GM10266 (cell line): ENCODE results near the gene ZFP91.
A peak's percentile ranks its signal among the peaks of the same experiment; 100 is the strongest.
"Not testable (repeated sequence)": the region's sequence is repeated elsewhere in the genome, so short reads cannot be mapped to it uniquely, and the experiment has no call there.

Experiments
- DNase-seq: peaks from one replicate; pipeline ENCODE4 v3.0.0; 2012; ENCODE audit errors: extremely low spot score
- TF ChIP-seq, protein P1 (sequence below): IDR thresholded peaks from 2 replicates; pipeline ENCODE4 v1.5.1; 2012; ENCODE audit warnings: mild to moderate bottlenecking, low read depth; ENCODE audit not compliant: control insufficient read depth, insufficient read depth; ENCODE audit errors: missing control alignments

Gene ZFP91

DNA sequence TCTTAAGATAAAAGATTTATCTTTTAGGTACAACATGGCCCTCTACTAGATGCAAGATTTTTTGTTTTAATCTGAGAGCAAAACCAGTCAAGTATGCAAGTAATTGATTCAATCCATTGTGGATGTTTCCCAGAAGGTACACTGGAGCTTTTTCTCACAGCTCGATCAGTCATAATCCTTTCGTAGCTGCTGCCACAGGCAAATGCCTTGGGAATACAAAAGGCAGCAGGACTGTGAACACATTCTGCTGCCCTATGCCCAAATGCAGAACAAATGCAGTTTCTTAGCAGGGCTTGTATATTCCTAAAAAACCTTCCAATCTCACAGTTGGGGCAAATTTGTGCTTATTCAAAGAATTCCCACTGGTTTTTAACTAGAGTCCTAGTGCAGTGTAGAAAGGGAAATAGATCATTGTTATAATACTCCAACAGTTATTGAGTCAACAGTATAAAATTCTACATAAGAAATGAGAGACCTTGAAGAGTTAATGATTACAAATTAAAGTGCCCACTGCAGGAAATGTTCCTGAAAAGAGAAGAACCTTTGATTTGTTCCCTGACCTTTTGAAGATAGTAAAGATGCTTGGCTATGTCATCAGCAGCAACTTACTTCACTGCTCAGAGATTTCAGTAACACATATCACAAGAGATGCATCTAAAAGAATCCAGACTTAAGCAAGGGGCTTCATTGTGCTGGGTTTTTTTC lies 17.3 kb upstream of the ZFP91 start:
- TF ChIP-seq, protein P1, sequence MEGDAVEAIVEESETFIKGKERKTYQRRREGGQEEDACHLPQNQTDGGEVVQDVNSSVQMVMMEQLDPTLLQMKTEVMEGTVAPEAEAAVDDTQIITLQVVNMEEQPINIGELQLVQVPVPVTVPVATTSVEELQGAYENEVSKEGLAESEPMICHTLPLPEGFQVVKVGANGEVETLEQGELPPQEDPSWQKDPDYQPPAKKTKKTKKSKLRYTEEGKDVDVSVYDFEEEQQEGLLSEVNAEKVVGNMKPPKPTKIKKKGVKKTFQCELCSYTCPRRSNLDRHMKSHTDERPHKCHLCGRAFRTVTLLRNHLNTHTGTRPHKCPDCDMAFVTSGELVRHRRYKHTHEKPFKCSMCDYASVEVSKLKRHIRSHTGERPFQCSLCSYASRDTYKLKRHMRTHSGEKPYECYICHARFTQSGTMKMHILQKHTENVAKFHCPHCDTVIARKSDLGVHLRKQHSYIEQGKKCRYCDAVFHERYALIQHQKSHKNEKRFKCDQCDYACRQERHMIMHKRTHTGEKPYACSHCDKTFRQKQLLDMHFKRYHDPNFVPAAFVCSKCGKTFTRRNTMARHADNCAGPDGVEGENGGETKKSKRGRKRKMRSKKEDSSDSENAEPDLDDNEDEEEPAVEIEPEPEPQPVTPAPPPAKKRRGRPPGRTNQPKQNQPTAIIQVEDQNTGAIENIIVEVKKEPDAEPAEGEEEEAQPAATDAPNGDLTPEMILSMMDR, result no peak
- DNase-seq, result no peak

DNA sequence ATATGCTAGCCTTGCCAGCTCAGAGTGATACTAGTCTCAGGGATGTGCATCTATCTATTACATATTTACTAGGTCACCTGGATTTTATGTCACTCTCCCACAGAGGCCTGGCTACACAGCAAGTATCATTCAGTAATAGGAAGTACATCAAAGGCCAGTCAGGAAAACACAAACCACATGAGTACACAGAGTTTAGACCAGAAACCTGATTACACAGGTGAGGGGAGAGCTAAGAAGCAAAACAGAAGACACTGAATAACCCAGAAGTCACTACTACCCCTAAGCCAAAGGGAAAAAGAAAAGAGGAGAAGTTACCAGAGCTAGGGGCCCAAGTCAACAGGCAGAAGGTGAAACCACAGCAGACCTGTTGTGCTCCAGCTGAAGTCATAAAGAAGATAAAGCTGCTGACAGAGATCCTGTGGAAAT lies 16.5 kb upstream of the ZFP91 start:
- TF ChIP-seq, protein P1, result no peak
- DNase-seq, result no peak

DNA sequence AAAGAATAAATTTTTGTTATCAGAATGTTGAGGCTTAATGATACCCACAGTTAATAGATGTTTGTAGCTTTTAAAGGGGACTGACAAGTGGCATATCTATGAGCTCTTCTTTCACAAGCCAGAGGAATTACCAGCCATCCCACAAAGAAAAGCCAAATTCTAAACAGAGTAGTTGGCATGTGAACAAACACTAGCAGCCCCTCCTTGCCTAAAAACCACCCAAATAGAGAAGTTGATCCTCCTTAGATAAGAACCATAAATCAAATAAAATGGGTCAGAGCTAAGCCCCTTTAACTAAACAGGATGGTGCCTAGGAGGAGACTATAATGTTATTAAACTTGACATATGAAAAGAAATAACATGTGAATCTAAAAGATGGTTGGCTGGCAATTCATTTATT lies 14.6 kb upstream of the ZFP91 start:
- TF ChIP-seq, protein P1, result no peak
- DNase-seq, result no peak

DNA sequence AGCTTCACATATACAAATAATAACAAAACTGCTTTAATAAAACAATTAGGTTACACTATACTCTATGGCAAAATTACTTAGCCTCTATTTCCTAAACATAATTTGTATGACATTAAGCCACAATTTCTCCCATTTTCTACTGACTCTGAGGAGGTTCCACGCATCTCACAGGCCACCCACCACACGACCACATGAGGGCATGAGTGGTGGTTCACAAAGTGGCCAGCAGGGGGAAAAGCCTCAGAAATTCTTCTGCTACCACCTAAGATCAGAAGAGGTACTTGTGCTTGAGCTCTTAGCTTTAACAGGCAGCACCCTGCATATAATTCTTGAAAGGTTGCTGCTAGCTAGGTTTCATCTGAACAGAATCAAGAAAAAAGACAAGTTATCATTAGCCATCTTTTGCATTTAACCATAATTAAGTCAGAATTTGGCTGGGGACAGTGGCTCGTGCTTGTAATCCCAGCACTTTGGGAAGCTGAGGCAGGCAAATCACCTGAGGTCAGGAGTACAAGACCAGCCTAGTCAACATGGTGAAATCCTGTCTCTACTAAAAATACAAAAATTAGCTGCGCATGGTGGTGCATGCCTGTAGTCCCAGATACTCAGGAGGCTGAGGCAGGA lies 10.9 kb upstream of the ZFP91 start:
- DNase-seq, result peak; percentile 27
- TF ChIP-seq, protein P1, result peak; percentile 70

DNA sequence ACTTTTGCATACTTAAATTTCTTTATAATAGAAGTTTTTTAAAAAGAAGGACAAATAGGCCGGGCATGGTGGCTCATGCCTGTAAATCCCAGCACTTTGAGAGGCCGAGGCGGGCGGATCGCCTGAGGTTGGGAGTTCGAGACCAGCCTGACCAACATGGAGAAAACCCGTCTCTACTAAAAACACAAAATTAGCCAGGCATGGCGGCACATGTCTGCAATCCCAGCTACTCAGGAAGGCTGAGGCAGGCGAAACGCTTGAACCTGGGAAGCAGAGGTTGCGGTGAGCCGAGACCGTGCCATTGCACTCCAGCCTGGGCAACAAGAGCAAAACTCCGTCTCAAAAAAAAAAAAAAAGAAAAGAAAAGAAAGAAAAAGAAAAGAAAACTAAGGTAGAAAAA lies 6.0 kb upstream of the ZFP91 start:
- not testable (repeated sequence) for DNase-seq

DNA sequence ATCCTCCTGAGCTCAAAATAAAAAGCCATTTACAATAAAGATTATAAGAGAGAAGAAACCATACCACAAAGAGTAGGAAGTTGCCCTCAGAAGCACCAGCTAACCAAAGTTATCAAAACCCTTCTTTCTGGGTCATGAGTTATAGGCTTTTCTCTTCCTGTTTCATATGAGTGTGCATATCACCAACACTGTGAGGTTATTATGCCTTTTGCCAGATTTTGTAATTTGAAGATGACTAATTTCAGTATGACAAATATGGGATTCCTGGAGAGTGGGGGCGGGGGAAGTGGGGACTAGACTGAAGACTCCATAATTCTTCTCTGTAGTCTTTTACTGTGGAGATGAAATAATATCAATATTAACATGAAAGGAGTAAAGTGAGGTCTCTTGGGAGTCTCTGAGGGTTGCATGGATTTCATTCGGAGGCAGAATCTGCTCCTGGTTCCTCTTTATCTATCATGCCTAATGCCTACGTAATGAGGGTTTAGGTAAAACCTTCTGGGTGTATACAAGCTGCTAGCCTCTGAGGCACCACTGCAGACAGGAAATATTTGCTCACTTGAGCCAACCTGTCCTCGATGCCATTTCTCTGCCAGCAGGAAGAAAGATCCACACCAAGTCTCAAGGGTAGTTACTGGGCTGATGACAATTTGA lies 5.3 kb upstream of the ZFP91 start:
- TF ChIP-seq, protein P1, result no peak
- peak; percentile 16 for DNase-seq

DNA sequence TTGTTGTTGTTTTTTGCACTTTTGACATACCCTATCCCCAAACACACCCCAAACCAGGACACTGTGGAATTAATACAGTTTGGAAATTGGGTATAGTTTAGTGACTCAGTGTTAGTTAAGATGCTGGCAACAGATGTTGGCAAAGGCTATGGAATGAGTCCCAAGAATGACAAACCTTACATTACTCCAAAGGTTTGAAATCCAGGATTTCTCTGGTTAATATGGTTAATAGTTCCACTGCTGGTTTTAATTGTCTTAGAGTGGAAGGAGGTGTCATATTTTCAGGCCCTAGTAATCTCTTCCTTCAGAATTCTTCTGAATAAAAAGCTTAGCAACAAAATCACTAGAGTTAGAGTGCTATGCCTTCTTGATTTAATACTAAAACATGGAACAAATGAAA lies 4.0 kb upstream of the ZFP91 start:
- DNase-seq, result no peak

More for the DNA sequence above, 4.0 kb upstream of the ZFP91 start:
- TF ChIP-seq, protein P1, result no peak
